Osteoblast (primary cell): ENCODE results near the gene USP21. TPM values are rescaled to one million over a fixed set of nuclear protein-coding genes. Genes with fewer than 3 reads are reported as not detected.
A peak's percentile ranks its signal among the peaks of the same experiment; 100 is the strongest.

Source experiments
- DNase-seq: peaks from one replicate; pipeline ENCODE4 v3.0.0; 2011; ENCODE audit warnings: low spot score, mixed read lengths; ENCODE audit not compliant: insufficient read length; ENCODE audit errors: missing footprints
- H2AFZ ChIP-seq: 2 replicates; pipeline ENCODE4 v1.6.0; 2011; ENCODE audit warnings: mild to moderate bottlenecking, low read length
- H3K27ac ChIP-seq: 2 replicates; pipeline ENCODE4 v1.5.1; 2011; ENCODE audit warnings: mild to moderate bottlenecking, low read depth, low read length, moderate library complexity
- H3K27me3 ChIP-seq: 2 replicates; pipeline ENCODE4 v1.6.0; 2012; ENCODE audit warnings: mild to moderate bottlenecking, control low read depth, inconsistent platforms, low read length, moderate library complexity; ENCODE audit not compliant: insufficient read depth
- H3K36me3 ChIP-seq: 2 replicates; pipeline ENCODE4 v1.5.1; 2011; ENCODE audit warnings: mild to moderate bottlenecking, low read length, control low read depth, moderate library complexity; ENCODE audit not compliant: insufficient read depth
- H3K4me1 ChIP-seq: 2 replicates; pipeline ENCODE4 v1.5.1; 2011; ENCODE audit warnings: mild to moderate bottlenecking, low read length, control low read depth, moderate library complexity; ENCODE audit not compliant: insufficient read depth
- H3K4me2 ChIP-seq: 2 replicates; pipeline ENCODE4 v1.6.0; 2011; ENCODE audit warnings: mild to moderate bottlenecking, low read length; ENCODE audit not compliant: insufficient read depth
- H3K4me3 ChIP-seq: fragments of 200-600 bp; sonication (generic); 3 replicates; pipeline ENCODE4 v1.5.1; 2012; ENCODE audit warnings: mild to moderate bottlenecking, low read length, inconsistent platforms; ENCODE audit not compliant: insufficient read depth
- H3K79me2 ChIP-seq: 2 replicates; pipeline ENCODE4 v1.6.0; 2012; ENCODE audit warnings: mild to moderate bottlenecking, low read length, control low read depth, inconsistent platforms; ENCODE audit not compliant: insufficient read depth
- H3K9me3 ChIP-seq: 2 replicates; pipeline ENCODE4 v1.5.1; 2011; ENCODE audit warnings: low read depth, low read length, control low read depth
- H4K20me1 ChIP-seq: 2 replicates; pipeline ENCODE4 v1.6.0; 2012; ENCODE audit warnings: mild to moderate bottlenecking, low read length, control low read depth; ENCODE audit not compliant: insufficient read depth
- small RNA-seq: library from RNA; depleted of rRNA; stranded (forward); fragments of <200 nt; gene quantifications from one replicate; pipeline ENCODE3, GENCODE V24; 2012
- total RNA-seq: library from RNA; depleted of rRNA; stranded (reverse); fragments of >200 nt; gene quantifications from 2 replicates; pipeline ENCODE4 v1.2.3, GENCODE V29; 2012
- TF ChIP-seq, protein P1 (sequence below): IDR thresholded peaks from 2 replicates; pipeline ENCODE4 v1.5.1; 2011; ENCODE audit warnings: mild to moderate bottlenecking, low read depth, low read length, moderate library complexity; ENCODE audit errors: extremely low read depth

Gene USP21
- total RNA-seq, 1 donor: 8.0 TPM

DNA sequence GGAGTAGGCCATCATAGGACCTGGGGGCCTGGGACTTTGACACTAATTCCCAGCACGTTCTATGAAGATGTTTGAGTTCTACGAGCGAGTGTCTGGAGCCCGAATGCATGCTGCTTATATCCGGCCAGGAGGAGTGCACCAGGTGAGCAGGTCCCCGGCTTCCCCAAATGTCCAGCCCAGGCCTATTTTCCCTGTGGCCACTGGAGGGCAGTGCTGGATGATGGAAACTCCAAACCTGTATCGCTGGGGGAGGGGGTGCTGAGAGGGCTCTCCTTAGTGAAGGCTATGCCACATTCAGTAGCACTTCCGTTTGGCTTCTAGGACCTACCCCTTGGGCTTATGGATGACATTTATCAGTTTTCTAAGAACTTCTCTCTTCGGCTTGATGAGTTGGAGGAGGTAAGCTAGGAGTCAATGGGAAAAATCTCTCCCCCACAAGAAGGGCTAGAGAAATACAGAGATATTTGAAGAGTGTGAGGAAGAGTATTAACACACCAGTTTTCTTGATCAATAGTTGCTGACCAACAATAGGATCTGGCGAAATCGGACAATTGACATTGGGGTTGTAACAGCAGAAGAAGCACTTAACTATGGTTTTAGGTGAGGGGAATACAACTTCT is 50.6 kb downstream of the USP21 start:
- Histone ChIP-seq H3K79me2 (peaks cover 16% of the 10 kb centered on the region), H2AFZ (no peak overlapping the region), H3K27me3 (no peaks in the 10 kb centered on the region), H3K4me3 (no peak overlapping the region), H3K9me3 (no peaks in the 10 kb centered on the region), H3K27ac (no peak overlapping the region), H3K4me1 (peaks cover 5% of the 10 kb centered on the region), H3K4me2 (no peak overlapping the region), H3K36me3 (peaks cover 73% of the 10 kb centered on the region), H4K20me1 (peaks cover 2% of the 10 kb centered on the region)
- peak; percentile 86 for DNase-seq
- TF ChIP-seq, protein P1, sequence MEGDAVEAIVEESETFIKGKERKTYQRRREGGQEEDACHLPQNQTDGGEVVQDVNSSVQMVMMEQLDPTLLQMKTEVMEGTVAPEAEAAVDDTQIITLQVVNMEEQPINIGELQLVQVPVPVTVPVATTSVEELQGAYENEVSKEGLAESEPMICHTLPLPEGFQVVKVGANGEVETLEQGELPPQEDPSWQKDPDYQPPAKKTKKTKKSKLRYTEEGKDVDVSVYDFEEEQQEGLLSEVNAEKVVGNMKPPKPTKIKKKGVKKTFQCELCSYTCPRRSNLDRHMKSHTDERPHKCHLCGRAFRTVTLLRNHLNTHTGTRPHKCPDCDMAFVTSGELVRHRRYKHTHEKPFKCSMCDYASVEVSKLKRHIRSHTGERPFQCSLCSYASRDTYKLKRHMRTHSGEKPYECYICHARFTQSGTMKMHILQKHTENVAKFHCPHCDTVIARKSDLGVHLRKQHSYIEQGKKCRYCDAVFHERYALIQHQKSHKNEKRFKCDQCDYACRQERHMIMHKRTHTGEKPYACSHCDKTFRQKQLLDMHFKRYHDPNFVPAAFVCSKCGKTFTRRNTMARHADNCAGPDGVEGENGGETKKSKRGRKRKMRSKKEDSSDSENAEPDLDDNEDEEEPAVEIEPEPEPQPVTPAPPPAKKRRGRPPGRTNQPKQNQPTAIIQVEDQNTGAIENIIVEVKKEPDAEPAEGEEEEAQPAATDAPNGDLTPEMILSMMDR: peak; percentile 95

DNA sequence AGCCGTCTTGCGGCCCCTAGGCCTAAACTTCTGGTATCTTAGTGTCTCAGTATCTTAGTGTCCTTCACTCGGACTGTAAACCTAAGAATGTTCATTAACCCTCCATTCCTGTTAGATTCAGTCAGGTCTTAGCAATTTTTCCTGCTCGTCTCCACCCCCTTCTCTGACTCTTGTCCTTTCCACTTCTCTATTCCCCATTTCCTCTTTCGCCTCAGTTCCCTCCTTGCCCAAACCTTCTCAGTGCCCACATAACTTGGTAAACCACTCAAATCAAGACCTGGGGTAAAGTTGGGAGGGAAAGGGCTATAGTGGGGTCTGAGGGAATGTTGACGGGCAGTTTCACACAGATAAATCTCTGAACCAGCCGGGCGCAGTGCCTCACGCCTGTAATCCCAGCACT is 55.1 kb downstream of the USP21 start:
- H3K4me3 ChIP-seq: no peak overlapping the region
- no peak overlapping the region for H3K4me2 ChIP-seq
- H3K27ac ChIP-seq: no peak overlapping the region
- DNase-seq: no peak
- H3K27me3 ChIP-seq: no peaks in the 10 kb centered on the region
- H3K79me2 ChIP-seq: no peaks in the 10 kb centered on the region
- peaks cover 24% of the 10 kb centered on the region for H3K4me1 ChIP-seq
- TF ChIP-seq, protein P1: no peak
- H4K20me1 ChIP-seq: peaks cover 2% of the 10 kb centered on the region
- H3K9me3 ChIP-seq: no peaks in the 10 kb centered on the region
- H2AFZ ChIP-seq: no peak overlapping the region
- peaks cover 49% of the 10 kb centered on the region for H3K36me3 ChIP-seq

DNA sequence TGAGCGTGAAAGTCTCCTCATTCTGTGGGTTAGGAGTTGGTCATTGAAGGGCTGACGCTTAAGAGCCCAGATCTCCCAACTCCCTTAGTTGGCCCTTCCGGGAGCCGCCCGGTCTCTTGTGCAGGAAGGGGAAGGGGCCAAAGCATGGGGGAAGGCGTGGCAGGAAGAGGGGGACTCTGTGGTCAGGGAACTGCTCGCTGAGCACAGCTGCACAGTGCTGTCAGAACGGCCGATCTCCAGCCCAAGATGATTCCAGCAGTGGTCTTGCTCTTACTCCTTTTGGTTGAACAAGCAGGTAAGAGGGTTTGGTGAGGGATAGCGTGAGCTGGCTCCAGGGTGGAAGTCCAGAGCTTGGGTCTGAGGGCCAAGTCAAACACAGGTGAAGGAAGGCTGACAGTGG is 55.8 kb downstream of the USP21 start, which contains the start of gene FCER1G:
FCER1G (plus strand) TSS at position 220 of the 400 bp plus-strand sequence; CDS start at position 247, 27 bp downstream.
- peak within 1 kb of the TSS; percentile 77 for H3K4me2 ChIP-seq
- DNase-seq: no peak
- no peaks in the 10 kb centered on the region for H4K20me1 ChIP-seq
- H3K36me3 ChIP-seq: peaks cover 41% of the 10 kb centered on the region
- H3K27ac ChIP-seq: peak within 1 kb of the TSS; percentile 97
- H3K79me2 ChIP-seq: no peaks in the 10 kb centered on the region
- no peak within 1 kb of the TSS for H2AFZ ChIP-seq
- no peak within 1 kb of the TSS for H3K4me3 ChIP-seq
- H3K27me3 ChIP-seq: no peaks in the 10 kb centered on the region
- peaks cover 24% of the 10 kb centered on the region for H3K4me1 ChIP-seq
- TF ChIP-seq, protein P1: no peak
- no peaks in the 10 kb centered on the region for H3K9me3 ChIP-seq

Small RNA genes within 50 kb of the gene (small RNA-seq; reads per million reads assigned to genes)
- not detected for gene RF01225

Other genes with a start within 250 kb of the USP21 start
- not detected in 2 replicates for gene ITLN2, start 204.7 kb upstream of the USP21 start, total RNA-seq
- gene F11R, start 138.3 kb upstream of the USP21 start, total RNA-seq: 0.72 and 1.2 TPM in 2 replicates
- 0.72 and 1.8 TPM in 2 replicates for gene TSTD1, start 120.5 kb upstream of the USP21 start, total RNA-seq
- 45.7 and 47.4 TPM in 2 replicates for gene USF1, start 113.5 kb upstream of the USP21 start, total RNA-seq
- under 0.01 TPM in 1 of 2 replicates, not detected in the other for gene ARHGAP30, start 89.6 kb upstream of the USP21 start, total RNA-seq
- gene NECTIN4, start 69.9 kb upstream of the USP21 start, total RNA-seq: under 0.01 TPM in 2 replicates
- gene KLHDC9, start 61.1 kb upstream of the USP21 start, total RNA-seq: 1.4 and 1.5 TPM in 2 replicates
- 17.7 and 27.9 TPM in 2 replicates for gene PFDN2, start 41.5 kb upstream of the USP21 start, total RNA-seq
- 23.9 and 28.0 TPM in 2 replicates for gene NIT1, start 41.4 kb upstream of the USP21 start, total RNA-seq
- 36.6 and 41.0 TPM in 2 replicates for gene DEDD, start 26.8 kb upstream of the USP21 start, total RNA-seq
- gene UFC1, start 5.5 kb upstream of the USP21 start, total RNA-seq: 87.5 and 95.2 TPM in 2 replicates
- gene PPOX, start 6.9 kb downstream of the USP21 start, total RNA-seq: 15.9 and 19.5 TPM in 2 replicates
- gene B4GALT3, start 18.0 kb downstream of the USP21 start, total RNA-seq: 18.5 and 18.9 TPM in 2 replicates
- gene ADAMTS4, start 39.6 kb downstream of the USP21 start, total RNA-seq: 1.4 and 3.5 TPM in 2 replicates
- gene NDUFS2, start 42.9 kb downstream of the USP21 start, total RNA-seq: 103 and 130 TPM in 2 replicates
- 0.29 and 0.72 TPM in 2 replicates for gene FCER1G, start 55.8 kb downstream of the USP21 start, total RNA-seq
- not detected in 2 replicates for gene APOA2, start 64.1 kb downstream of the USP21 start, total RNA-seq
- 6.5 and 8.8 TPM in 2 replicates for gene TOMM40L, start 66.6 kb downstream of the USP21 start, total RNA-seq
- not detected in 2 replicates for gene NR1I3, start 78.7 kb downstream of the USP21 start, total RNA-seq
- not detected in 2 replicates for gene PCP4L1, start 99.2 kb downstream of the USP21 start, total RNA-seq
- gene MPZ, start 150.5 kb downstream of the USP21 start, total RNA-seq: 0.88 and 2.2 TPM in 2 replicates
- 20.3 and 26.5 TPM in 2 replicates for gene SDHC, start 154.9 kb downstream of the USP21 start, total RNA-seq
- not detected in 2 replicates for gene CFAP126, start 208.4 kb downstream of the USP21 start, total RNA-seq